GM12801 (cell line): Measurements from ENCODE around the gene GFOD2.

Source experiments
- TF ChIP-seq, protein P1 (sequence below): IDR thresholded peaks from one replicate; pipeline ENCODE4 v1.5.1; 2011; ENCODE audit warnings: control low read depth; ENCODE audit not compliant: insufficient read length; ENCODE audit errors: extremely low read depth

GFOD2 gene

DNA sequence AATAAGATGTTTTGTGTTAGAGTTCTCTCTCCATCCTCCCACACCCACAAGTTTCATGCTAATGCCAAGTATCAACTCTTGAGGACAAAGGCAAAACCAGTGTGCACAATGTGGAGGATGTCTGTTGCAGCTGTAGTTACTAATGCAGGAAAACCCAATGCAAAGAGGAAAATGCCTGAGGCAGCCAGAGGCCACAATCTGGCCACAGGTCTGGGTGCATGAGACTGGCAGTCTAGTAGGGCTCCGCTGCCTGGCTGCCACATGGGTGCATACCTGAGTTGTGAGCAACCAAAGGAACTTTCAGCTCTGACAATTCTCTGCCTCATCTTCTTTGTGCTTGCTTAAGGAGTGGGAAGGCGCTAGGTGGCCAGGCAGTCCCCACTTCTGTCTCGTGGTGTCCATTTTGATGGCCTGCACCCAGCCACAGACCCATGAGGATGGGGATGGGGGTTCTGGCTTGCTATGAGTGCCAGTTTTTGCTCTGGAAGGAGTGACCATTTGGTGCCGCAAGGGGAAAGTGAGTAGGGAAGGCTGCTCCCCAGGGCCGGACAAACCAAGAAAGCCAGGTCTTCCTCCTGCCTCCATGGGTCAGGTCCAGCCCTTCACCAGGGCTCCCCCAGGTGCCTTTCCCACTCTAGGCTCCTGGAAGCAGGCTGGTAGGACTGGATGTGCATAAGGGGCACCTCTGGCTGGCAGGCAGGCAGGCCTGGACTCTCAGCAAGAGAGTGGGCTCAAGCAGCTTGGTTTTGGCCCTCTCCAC lies 4.2 kb upstream of the GFOD2 start:
- TF ChIP-seq, protein P1, sequence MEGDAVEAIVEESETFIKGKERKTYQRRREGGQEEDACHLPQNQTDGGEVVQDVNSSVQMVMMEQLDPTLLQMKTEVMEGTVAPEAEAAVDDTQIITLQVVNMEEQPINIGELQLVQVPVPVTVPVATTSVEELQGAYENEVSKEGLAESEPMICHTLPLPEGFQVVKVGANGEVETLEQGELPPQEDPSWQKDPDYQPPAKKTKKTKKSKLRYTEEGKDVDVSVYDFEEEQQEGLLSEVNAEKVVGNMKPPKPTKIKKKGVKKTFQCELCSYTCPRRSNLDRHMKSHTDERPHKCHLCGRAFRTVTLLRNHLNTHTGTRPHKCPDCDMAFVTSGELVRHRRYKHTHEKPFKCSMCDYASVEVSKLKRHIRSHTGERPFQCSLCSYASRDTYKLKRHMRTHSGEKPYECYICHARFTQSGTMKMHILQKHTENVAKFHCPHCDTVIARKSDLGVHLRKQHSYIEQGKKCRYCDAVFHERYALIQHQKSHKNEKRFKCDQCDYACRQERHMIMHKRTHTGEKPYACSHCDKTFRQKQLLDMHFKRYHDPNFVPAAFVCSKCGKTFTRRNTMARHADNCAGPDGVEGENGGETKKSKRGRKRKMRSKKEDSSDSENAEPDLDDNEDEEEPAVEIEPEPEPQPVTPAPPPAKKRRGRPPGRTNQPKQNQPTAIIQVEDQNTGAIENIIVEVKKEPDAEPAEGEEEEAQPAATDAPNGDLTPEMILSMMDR, result no peak

DNA sequence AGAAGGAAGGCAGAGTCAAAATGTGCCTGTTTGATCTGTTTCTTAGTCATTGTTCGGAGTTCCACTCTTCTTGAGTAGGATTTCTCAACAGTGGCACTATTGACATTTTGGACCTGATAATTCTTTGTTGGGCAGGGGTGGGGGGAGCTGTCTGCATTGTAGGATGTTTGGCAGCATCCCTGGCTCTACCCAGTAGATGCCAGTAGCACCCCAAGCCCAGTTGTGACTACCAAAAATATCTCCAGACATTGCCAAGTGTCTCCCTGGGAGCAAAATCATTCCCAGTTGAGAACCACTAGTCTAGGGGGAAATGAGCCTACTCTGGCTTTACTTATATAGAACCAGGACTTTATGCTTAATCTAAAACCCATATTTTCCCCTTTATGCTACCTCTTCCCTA lies 1.1 kb upstream of the GFOD2 start:
- TF ChIP-seq, protein P1, result no peak

DNA sequence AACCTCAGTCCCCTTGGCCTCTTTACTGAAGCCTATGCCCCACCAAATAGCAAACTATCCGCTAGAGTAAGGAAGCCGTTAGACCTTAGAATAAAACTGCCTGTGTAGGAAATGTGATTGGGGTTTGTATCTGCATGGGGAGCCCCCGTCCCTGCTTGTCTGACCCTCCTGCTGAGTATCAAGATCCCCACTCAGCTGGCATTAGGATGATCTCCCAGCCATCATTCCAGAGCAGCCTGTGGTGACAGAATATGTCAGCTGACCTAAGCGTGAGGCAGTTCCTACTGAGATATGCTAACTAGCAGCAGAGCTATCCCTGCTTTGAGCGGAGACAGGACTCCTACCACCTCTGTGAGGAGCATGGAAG lies 645 bp upstream of the GFOD2 start:
- TF ChIP-seq, protein P1, result no peak

DNA sequence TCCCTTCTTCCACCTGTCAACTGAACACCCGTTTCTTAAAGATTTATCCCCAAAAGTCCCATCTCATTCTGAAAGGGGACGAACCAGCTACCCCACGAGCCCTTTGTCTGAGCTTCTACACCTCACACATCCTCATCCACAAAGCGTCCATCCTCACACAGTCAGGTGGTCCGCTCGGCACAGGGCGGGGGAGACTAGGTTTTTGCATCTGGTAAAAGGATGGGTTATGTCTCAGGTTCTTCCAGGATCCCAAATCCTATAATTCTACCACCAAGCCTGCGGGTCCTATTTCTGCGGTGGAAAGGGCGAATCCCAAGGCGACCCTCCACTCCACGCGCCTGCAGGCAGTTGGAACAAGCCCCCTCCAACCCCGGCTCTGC lies 458 bp downstream of the GFOD2 start:
- TF ChIP-seq, protein P1, result no peak

DNA sequence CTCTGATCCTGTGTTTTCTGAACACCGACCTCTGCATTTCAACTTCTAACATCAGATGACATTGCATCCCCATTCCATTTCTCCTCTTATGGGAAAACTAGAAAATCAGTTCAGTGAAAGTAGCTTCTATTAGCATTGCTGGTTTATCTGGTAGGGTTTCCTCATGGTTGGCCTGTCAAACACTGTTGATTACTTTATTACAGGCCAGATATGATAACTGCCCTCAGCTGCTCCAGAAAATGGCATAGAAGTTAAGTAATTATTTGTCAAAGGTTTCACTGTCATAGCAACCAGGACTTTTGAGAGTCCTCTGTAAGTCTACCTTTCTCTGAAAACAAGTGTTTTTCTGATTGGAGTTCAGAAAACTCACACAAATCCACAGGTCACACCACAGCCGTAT lies 3.0 kb downstream of the GFOD2 start:
- TF ChIP-seq, protein P1, result no peak

DNA sequence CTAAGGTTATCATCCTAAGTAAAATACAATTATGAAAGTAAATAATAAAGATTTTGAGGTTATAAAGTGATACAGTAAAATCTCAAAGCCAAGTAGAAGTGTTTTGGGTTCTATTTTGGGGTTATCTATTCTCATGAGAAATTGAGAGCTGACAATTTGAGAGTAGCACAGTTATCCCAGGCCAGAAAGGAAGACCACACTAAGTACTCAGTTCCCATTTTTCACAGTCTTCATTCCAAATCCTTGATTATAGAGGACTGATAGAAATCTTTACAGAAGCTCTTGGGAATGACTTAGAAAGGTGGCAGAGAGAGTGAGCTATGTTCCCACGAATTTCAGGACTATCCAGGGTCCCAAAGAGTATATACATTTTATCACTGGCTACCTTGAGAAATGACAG lies 4.6 kb downstream of the GFOD2 start:
- TF ChIP-seq, protein P1, result no peak

DNA sequence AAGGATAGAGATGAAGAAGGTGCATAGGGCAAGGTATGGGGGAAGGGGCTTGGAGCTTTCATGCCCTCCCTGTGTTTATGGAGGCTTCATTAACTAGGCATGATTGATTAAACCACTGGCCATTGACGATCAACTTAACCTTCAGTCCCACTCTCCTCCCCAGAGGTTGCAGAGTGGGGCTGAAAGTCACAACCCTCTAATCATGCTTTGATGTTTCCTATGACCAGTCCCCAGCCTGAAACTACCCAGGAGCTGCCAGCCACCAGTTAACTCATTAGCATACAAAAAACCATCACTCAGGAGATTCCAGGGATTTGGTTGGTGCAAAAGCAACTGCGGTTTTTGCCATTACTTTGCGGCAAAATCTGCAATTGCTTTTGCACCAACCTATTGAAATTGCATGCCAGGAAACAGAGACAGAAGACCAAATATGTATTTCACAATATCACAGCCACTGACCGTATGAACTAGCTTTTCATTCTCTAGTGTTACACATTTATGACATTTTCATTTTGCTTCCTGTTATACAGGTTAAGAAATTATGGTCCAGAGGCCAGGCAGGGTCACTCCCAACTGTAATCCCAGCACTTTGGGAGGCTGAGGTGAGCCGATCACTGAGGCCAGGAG lies 5.4 kb downstream of the GFOD2 start:
- TF ChIP-seq, protein P1, result no peak
